Stomach (tissue), 9 donors: ENCODE results near the gene TUBAL3. TPM values are rescaled to one million over a fixed set of nuclear protein-coding genes. Genes with fewer than 3 reads are reported as not detected.

Source experiments
- DNase-seq, 2 donors: peaks; one replicate each; pipeline versions ENCODE4 v3.0.0 to v3.0.0-alpha.2; 2013 to 2019
- H3K27ac ChIP-seq, 5 donors: fragments of 200-600 bp in 4 of 5; sonication (generic) in 4 of 5; one replicate each; pipeline ENCODE4 v1.5.1; 2013 to 2019; ENCODE audit warnings: mild to moderate bottlenecking in 1 of 5, moderate library complexity in 1 of 5
- H3K27me3 ChIP-seq, 3 donors: fragments of 200-600 bp; sonication (generic); one replicate each; pipeline ENCODE4 v1.5.1; 2017 to 2019; ENCODE audit warnings: mixed run types in 1 of 3
- H3K36me3 ChIP-seq, 4 donors: fragments of 200-600 bp; sonication (generic); 1 replicate in 3 of 4; 2 replicates in 1 of 4; pipeline ENCODE4 v1.5.1; 2016 to 2019
- H3K4me1 ChIP-seq, 4 donors: fragments of 200-600 bp; sonication (generic); one replicate each; pipeline ENCODE4 v1.5.1; 2016 to 2019
- H3K4me3 ChIP-seq, 4 donors: fragments of 200-600 bp; sonication (generic) in 3 of 4; one replicate each; pipeline ENCODE4 v1.5.1; 2016 to 2019; ENCODE audit warnings: mild to moderate bottlenecking in 1 of 4
- H3K9me3 ChIP-seq, 4 donors: fragments of 200-600 bp; sonication (generic); one replicate each; pipeline ENCODE4 v1.5.1; 2016 to 2019
- CTCF ChIP-seq, 7 experiments: fragments of 450-650 bp in 4 of 7; fragments of 200-600 bp in 3 of 7; sonication (generic) in 3 of 7; IDR thresholded peaks; one replicate each; pipeline ENCODE4 v1.5.1; 2016 to 2019; ENCODE audit warnings: antibody characterized with exemption in 7 of 7, control low read depth in 2 of 7, mild to moderate bottlenecking in 1 of 7
- EP300 ChIP-seq: sonication (generic); formaldehyde crosslinking; IDR thresholded peaks from one replicate; pipeline ENCODE4 v1.6.1; 2017; ENCODE audit warnings: antibody characterized with exemption
- POLR2A ChIP-seq, 4 donors: fragments of 450-650 bp; IDR thresholded peaks; one replicate each; pipeline ENCODE4 v1.6.1; 2016; ENCODE audit warnings: antibody characterized with exemption in 4 of 4, control low read depth in 2 of 4, mild to moderate bottlenecking in 1 of 4, moderate library complexity in 1 of 4
- POLR2AphosphoS5 ChIP-seq, 3 donors: sonication (generic); formaldehyde crosslinking; IDR thresholded peaks; one replicate each; pipeline ENCODE4 v1.6.1; 2016; ENCODE audit warnings: antibody characterized with exemption in 3 of 3
- WGBS, 5 donors: extraction: QIAGEN DNeasy Blood & Tissue Kit in 3 of 5; methylation state at CpG; one replicate each; pipeline versions ENCODE4 v1.1.5 to v1.1.7; 2013 to 2018; 5-methylcytosine and 5-hydroxymethylcytosine counted together
- intact Hi-C: fragments of 100-400 bp; cut with DNase I; formaldehyde crosslinking; loops from one replicate; pipeline ENCODE4 v1.15.1; 2023; ENCODE audit warnings: low total_unique reads
- polyA plus RNA-seq, 3 donors: library from polyadenylated mRNA; stranded (reverse); fragments of 200-250 nt; gene quantifications; one replicate each; pipeline ENCODE4 v1.2.3, GENCODE V29; 2013
- total RNA-seq, 5 donors: library from RNA; depleted of rRNA; stranded (reverse); fragments of >200 nt; gene quantifications; one replicate each; pipeline versions ENCODE4 v1.1.0 to v1.2.3, GENCODE V29; 2014 to 2016
- donor health status: healthy with polysubstance abuse.
- donor health status: Bipolar disorder and iron deficiency.
- donor health status: healthy.

Gene TUBAL3
- total and polyA plus RNA-seq, 8 donors = 0.13 to 11.3 (median 0.92) TPM; not detected in 4

- Histone ChIP-seq H3K27me3 (no peaks in the 10 kb centered on the region), H3K36me3 (no peaks in the 10 kb centered on the region), H3K27ac (peak overlapping the region; percentile 66 to 91 (median 84)), H3K9me3 (no peaks in the 10 kb centered on the region), H3K4me1 (peaks cover 8 to 73% (median 42%) of the 10 kb centered on the region in 4 donors), H3K4me3 (peak overlapping the region; percentile 49 to 60 (median 53))
- 3 to 6% (median 4%) methylated on average over 13 to 23 of the region's 23 CpGs for WGBS, 5 donors
- intact Hi-C loops = no loop called here
- TF ChIP-seq POLR2AphosphoS5 (IDR thresholded peaks at IDR 0.05) (peak; percentile 97 to 100 (median 98)), EP300 (no peak), POLR2A (IDR thresholded peaks at IDR 0.05) (peak in 2 of 4 donors; percentile 89 to 95)
- DNase-seq = peak; percentile 97
Observed at GRCh38 chr10:5446390-5446926, 41.8 kb upstream of the TUBAL3 start.

- Histone ChIP-seq H3K9me3 (no peaks in the 10 kb centered on the region), H3K27ac (peak overlapping the region in 3 of 5 donors; percentile 81 to 91 (median 85))
Observed at GRCh38 chr10:5445006-5445405, 40.4 kb upstream of the TUBAL3 start.

GRCh38 chr10:5443429-5443828 is 38.8 kb upstream of the TUBAL3 start:
- intact Hi-C loops = loop anchor here (5.0 kb wide), 1 partner anchor 184 kb away; no protein-coding TSS in a partner anchor
- no peak overlapping the region for H3K27ac ChIP-seq
- TF ChIP-seq POLR2AphosphoS5 (IDR thresholded peaks at IDR 0.05) = no peak
- TF ChIP-seq POLR2A (IDR thresholded peaks at IDR 0.05) = no peak
- no peak for TF ChIP-seq CTCF (IDR thresholded peaks at IDR 0.05)
- no peak for TF ChIP-seq EP300
- WGBS, 5 donors = 81 to 95% (median 88%) methylated on average over 1 of the region's 1 CpG
- no peaks in the 10 kb centered on the region for H3K27me3 ChIP-seq
- no peak overlapping the region for H3K4me3 ChIP-seq
- peaks cover 0 to 3% (median 0%) of the 10 kb centered on the region in 4 donors for H3K36me3 ChIP-seq
- no peaks in the 10 kb centered on the region for H3K9me3 ChIP-seq
- peaks cover 0 to 52% (median 33%) of the 10 kb centered on the region in 4 donors for H3K4me1 ChIP-seq
- DNase-seq = no peak

More at GRCh38 chr10:5445006-5445405, 40.4 kb upstream of the TUBAL3 start:
- H3K27me3 ChIP-seq = no peaks in the 10 kb centered on the region
- peaks cover 0 to under 1% (median 0%) of the 10 kb centered on the region in 4 donors for H3K36me3 ChIP-seq
- intact Hi-C loops = no loop called here
- peaks cover 6 to 63% (median 39%) of the 10 kb centered on the region in 4 donors for H3K4me1 ChIP-seq
- H3K4me3 ChIP-seq = no peak overlapping the region
- no peak for TF ChIP-seq CTCF (IDR thresholded peaks at IDR 0.05)
- TF ChIP-seq EP300 = no peak
- TF ChIP-seq POLR2AphosphoS5 (IDR thresholded peaks at IDR 0.05) = no peak
- TF ChIP-seq POLR2A (IDR thresholded peaks at IDR 0.05) = no peak
- WGBS, 5 donors = 66 to 77% (median 69%) methylated on average over 5 of the region's 5 CpGs
- no peak for DNase-seq

- H3K27me3 ChIP-seq = no peaks in the 10 kb centered on the region
- H3K9me3 ChIP-seq = no peaks in the 10 kb centered on the region
- TF ChIP-seq EP300 = no peak
- no peak for TF ChIP-seq POLR2AphosphoS5 (IDR thresholded peaks at IDR 0.05)
- no peak for TF ChIP-seq POLR2A (IDR thresholded peaks at IDR 0.05)
- no peak for TF ChIP-seq CTCF (IDR thresholded peaks at IDR 0.05)
- intact Hi-C loops = loop anchor here (5.0 kb wide), 1 partner anchor 184 kb away; no protein-coding TSS in a partner anchor
- H3K27ac ChIP-seq = no peak overlapping the region
- no peak overlapping the region for H3K4me3 ChIP-seq
- 47 to 67% (median 62%) methylated on average over 1 of the region's 1 CpG for WGBS, 5 donors
- H3K36me3 ChIP-seq = peaks cover 0 to 3% (median 0%) of the 10 kb centered on the region in 4 donors
- H3K4me1 ChIP-seq = peaks cover 0 to 55% (median 33%) of the 10 kb centered on the region in 4 donors
- DNase-seq = no peak
Observed at GRCh38 chr10:5442990-5443370, 38.4 kb upstream of the TUBAL3 start.
